Activated T-helper 17 cell treated with anti-CD3 and anti-CD28 coated beads, Interleukin-2, amount 50 U/mL, for 72 hours (primary cell): Measurements from ENCODE around the gene MCEMP1. TPM values are rescaled to one million over a fixed set of nuclear protein-coding genes. Genes with fewer than 3 reads are reported as not detected.

ENCODE experiments used
- ATAC-seq: fragments of 150-1000 bp; cut with Tn5 transposase; replicated peaks from 2 replicates; pipeline ENCODE4 v1.10.0; 2021; ENCODE audit warnings: mild to moderate bottlenecking, moderate library complexity
- H3K27ac Mint-ChIP-seq: one replicate; pipeline ENCODE4 v1.8.0; 2022; ENCODE audit warnings: mixed read lengths
- H3K27me3 Mint-ChIP-seq: one replicate; pipeline ENCODE4 v1.8.0; 2022; ENCODE audit warnings: mixed read lengths
- H3K36me3 Mint-ChIP-seq: one replicate; pipeline ENCODE4 v1.8.0; 2022; ENCODE audit warnings: low read depth, mild to moderate bottlenecking, mixed read lengths
- H3K4me1 Mint-ChIP-seq: one replicate; pipeline ENCODE4 v1.8.0; 2022; ENCODE audit warnings: mixed read lengths
- H3K4me3 Mint-ChIP-seq: one replicate; pipeline ENCODE4 v1.8.0; 2022; ENCODE audit warnings: mild to moderate bottlenecking, mixed read lengths
- H3K9me3 Mint-ChIP-seq: one replicate; pipeline ENCODE4 v1.8.0; 2022; ENCODE audit warnings: mixed read lengths
- total RNA-seq, 2 donors: library from RNA; stranded (reverse); gene quantifications; one replicate each; pipeline ENCODE4 v1.2.3, GENCODE V29; 2022

Gene MCEMP1
- total RNA-seq, 2 donors from 2014 or later = not detected

DNA sequence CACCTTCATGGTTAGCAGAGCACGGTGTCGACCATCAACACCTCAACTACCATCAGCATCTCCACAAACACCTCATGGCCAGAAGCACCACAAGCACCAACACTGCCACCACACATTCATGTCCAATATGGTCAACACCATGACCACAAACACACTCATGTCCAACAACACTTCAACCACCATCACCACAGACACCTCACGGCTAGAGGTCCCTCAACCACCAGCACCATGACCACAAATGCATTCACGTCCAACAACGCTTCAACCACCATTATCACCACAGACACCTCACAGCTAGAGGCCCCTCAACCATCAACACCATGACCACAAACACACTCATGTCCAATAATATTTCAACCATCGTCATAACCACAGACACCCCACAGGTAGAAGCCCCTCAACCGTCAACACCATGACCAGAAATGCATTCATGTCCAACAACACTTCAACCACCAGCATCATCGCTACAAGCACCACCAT, 13.9 kb downstream of the MCEMP1 start:
- no peaks in the 10 kb centered on the region for H3K27me3 Mint-ChIP-seq
- ATAC-seq = peak; percentile 8
- no peaks in the 10 kb centered on the region for H3K4me1 Mint-ChIP-seq
- no peak overlapping the region for H3K27ac Mint-ChIP-seq
- H3K36me3 Mint-ChIP-seq = no peaks in the 10 kb centered on the region
- no peak overlapping the region for H3K4me3 Mint-ChIP-seq
- no peaks in the 10 kb centered on the region for H3K9me3 Mint-ChIP-seq

DNA sequence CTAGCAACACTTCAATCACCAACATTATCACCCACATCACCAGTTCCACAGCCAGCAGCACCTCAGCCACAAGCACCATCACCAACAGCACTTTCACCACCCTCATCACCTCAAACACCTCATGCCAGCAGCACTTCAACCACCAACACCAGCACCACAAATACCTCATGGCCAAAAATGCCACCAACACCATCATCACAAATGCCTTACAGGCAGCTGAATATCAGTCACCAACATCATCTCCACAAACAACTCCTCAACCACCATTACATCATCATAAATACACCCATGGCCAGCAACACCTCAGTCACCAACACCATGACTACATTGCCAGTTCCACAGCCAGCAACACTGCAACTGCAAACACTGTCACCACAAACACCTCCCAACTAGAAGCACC, 14.6 kb downstream of the MCEMP1 start:
- no peak overlapping the region for H3K27ac Mint-ChIP-seq
- H3K36me3 Mint-ChIP-seq = no peaks in the 10 kb centered on the region
- no peak overlapping the region for H3K4me3 Mint-ChIP-seq
- H3K27me3 Mint-ChIP-seq = peaks cover 1% of the 10 kb centered on the region
- H3K9me3 Mint-ChIP-seq = no peaks in the 10 kb centered on the region
- H3K4me1 Mint-ChIP-seq = no peaks in the 10 kb centered on the region
- ATAC-seq = peak; percentile 64

- Mint-ChIP-seq H3K9me3 (no peaks in the 10 kb centered on the region), H3K4me1 (no peaks in the 10 kb centered on the region), H3K4me3 (no peak overlapping the region), H3K27me3 (peaks cover 4% of the 10 kb centered on the region), H3K36me3 (no peaks in the 10 kb centered on the region), H3K27ac (no peak overlapping the region)
- peak; percentile 20 for ATAC-seq
Observed at GRCh38 chr19:7692417-7693088, 15.7 kb downstream of the MCEMP1 start.

GRCh38 chr19:7694499-7694898, 17.6 kb downstream of the MCEMP1 start:
- H3K9me3 Mint-ChIP-seq = no peaks in the 10 kb centered on the region
- peaks cover 7% of the 10 kb centered on the region for H3K4me1 Mint-ChIP-seq
- peaks cover 11% of the 10 kb centered on the region for H3K27me3 Mint-ChIP-seq
- ATAC-seq = no peak
- no peaks in the 10 kb centered on the region for H3K36me3 Mint-ChIP-seq
- H3K27ac Mint-ChIP-seq = no peak overlapping the region
- H3K4me3 Mint-ChIP-seq = no peak overlapping the region

GRCh38 chr19:7697721-7698287, 20.9 kb downstream of the MCEMP1 start:
- H3K27me3 Mint-ChIP-seq = peaks cover 11% of the 10 kb centered on the region
- no peaks in the 10 kb centered on the region for H3K9me3 Mint-ChIP-seq
- no peak for ATAC-seq
- H3K4me1 Mint-ChIP-seq = peaks cover 14% of the 10 kb centered on the region
- no peaks in the 10 kb centered on the region for H3K36me3 Mint-ChIP-seq
- H3K4me3 Mint-ChIP-seq = no peak overlapping the region
- H3K27ac Mint-ChIP-seq = no peak overlapping the region

DNA sequence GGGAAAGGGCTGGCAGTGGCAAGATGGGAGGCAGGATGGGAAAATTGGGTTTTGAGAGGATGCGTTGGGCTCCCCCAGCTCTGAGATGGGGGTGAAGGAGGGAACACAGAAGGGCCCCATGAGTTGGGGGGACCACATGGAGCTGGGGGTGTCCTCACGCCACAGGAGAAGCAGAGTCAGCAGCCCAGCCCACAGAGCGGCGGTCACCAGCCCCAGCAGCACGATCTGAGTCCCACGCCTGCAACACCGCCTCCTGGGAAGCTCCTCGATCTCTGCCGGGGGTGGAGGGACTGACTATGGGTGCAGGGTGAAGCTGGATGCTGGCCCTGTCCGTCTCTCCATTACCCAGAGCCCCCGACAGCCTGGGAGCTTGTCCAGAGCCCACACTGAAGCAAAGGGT, 21.7 kb downstream of the MCEMP1 start:
- ATAC-seq = no peak
- no peaks in the 10 kb centered on the region for H3K9me3 Mint-ChIP-seq
- H3K27ac Mint-ChIP-seq = peak overlapping the region; percentile 89
- peaks cover 11% of the 10 kb centered on the region for H3K27me3 Mint-ChIP-seq
- H3K36me3 Mint-ChIP-seq = no peaks in the 10 kb centered on the region
- peaks cover 14% of the 10 kb centered on the region for H3K4me1 Mint-ChIP-seq
- peak overlapping the region; percentile 55 for H3K4me3 Mint-ChIP-seq

GRCh38 chr19:7699003-7699402, 22.1 kb downstream of the MCEMP1 start:
- no peak for ATAC-seq
- peaks cover 11% of the 10 kb centered on the region for H3K27me3 Mint-ChIP-seq

DNA sequence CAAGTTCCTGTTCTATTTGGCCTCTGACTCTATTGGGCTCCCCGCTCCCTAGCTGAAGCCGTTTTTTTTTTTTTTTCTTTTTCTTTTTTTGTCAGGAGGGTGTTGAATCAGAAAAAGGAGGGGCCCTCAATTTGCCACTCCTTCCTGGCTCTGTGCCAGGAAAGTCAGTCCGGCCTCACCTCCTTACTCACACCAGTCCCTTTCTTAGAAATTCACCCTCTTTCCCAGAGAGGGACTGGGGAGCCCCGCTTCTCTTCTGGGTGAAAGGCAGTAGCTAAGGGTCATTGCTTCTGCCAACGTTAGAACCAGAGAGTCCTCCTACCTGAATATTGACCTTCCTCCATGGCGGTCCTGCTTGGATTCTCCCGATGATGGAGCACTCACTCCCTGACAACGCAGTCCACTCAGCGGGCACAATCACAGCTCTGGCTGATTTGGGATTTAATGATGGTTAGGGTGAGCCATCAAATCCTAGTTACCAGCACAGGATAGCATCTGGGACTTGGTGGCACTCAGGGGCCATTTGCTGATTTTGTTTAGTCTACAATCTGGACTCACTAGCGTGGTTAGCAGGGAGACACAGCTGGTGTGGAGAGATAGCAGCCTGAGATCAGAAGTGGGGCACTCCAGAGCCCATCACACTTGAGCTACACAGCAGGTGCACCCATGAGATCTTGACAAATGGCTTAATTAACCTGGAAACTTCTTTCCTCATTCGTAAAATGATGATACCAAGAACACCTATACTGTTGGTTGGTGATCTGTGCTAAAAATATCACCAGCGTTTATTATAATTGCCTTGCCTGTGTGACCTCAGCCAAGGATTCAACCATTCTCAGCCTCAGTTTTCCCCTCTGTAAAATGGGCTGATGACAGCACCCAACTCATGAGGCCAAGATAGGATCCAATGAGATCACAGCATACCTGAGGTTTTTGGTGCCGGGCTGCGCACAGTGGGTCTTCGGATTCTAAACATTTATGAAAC, 22.8 kb downstream of the MCEMP1 start:
- H3K4me3 Mint-ChIP-seq = peak overlapping the region; percentile 55
- H3K27ac Mint-ChIP-seq = peak overlapping the region; percentile 89
- H3K4me1 Mint-ChIP-seq = peaks cover 14% of the 10 kb centered on the region
- peaks cover 11% of the 10 kb centered on the region for H3K27me3 Mint-ChIP-seq
- peak; percentile 90 for ATAC-seq
- no peaks in the 10 kb centered on the region for H3K36me3 Mint-ChIP-seq
- H3K9me3 Mint-ChIP-seq = no peaks in the 10 kb centered on the region

More at GRCh38 chr19:7699003-7699402, 22.1 kb downstream of the MCEMP1 start:
- peaks cover 14% of the 10 kb centered on the region for H3K4me1 Mint-ChIP-seq
- peak overlapping the region; percentile 89 for H3K27ac Mint-ChIP-seq
- no peaks in the 10 kb centered on the region for H3K9me3 Mint-ChIP-seq
- H3K4me3 Mint-ChIP-seq = peak overlapping the region; percentile 55
- no peaks in the 10 kb centered on the region for H3K36me3 Mint-ChIP-seq

GRCh38 chr19:7701049-7701653, 24.3 kb downstream of the MCEMP1 start:
- Mint-ChIP-seq H3K9me3 (no peaks in the 10 kb centered on the region), H3K27me3 (peaks cover 11% of the 10 kb centered on the region), H3K4me3 (no peak overlapping the region), H3K27ac (no peak overlapping the region), H3K4me1 (peaks cover 22% of the 10 kb centered on the region), H3K36me3 (no peaks in the 10 kb centered on the region)
- no peak for ATAC-seq

DNA sequence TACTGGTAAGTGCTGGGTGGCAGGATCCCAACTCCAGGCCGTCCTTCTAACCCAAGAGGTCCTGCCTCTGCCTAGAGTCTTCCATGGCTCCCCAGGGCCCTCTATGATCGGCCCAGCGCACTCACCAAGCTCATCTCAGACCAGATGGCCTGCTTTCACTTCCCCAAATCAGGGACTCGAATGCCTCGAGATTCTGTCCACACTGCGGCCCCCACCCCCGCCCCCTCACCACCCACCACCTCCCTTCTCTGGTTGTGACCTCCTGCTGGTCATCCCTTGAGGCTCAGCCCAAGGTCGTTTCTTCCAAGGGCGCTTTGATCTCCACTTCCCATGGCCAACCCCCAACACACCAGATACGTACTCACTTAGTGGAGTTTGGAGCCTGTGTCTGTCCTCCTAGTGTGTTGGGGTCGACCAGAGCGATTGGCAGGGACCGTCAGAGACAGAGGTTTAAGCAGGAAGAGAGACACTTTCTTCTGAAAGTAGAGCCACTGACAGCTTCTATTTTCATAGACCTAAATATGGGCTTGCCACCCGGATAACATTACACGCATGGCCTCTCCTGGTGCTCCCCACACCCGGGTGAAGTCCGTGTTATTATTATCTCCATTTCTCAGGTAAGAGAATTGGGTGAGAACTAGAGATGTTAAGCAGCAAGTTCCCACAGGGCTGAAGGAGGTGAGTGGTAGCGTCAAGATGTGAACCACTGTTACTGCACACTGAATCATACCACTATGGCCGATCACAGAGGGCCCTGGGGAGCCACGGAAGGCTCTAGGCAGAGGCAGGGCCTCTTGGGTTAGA, 25.0 kb downstream of the MCEMP1 start, which contains the start of gene FCER2:
Gene FCER2, minus strand, starts transcription at position 478 of the 804 bp plus-strand sequence. CDS start 2,371 bp downstream, outside the sequence.
- H3K36me3 Mint-ChIP-seq = no peaks in the 10 kb centered on the region
- H3K4me1 Mint-ChIP-seq = peaks cover 29% of the 10 kb centered on the region
- H3K27ac Mint-ChIP-seq = peak within 1 kb of the TSS; percentile 57
- peaks cover 8% of the 10 kb centered on the region for H3K27me3 Mint-ChIP-seq
- H3K9me3 Mint-ChIP-seq = no peaks in the 10 kb centered on the region
- no peak within 1 kb of the TSS for H3K4me3 Mint-ChIP-seq
- ATAC-seq = no peak

DNA sequence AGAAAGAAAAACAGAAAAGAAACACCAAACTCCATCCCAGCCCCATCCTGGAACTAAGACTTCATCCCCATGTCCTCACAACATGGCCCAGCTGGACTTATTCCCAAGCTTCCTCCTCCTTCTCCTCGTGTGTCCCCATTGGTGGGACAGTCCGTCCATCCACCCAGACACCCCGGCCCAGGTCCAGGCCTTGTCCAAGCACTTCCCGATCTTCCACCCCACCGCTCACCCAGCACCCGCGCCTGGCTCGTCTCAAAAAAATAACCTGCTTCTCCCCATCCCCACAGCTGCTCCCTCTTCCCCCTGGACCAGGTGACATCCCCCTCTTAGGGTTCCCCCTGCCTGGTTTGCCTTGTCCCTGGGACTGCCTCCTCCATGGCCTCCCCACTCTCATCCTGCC, 26.4 kb downstream of the MCEMP1 start:
- no peak for ATAC-seq
- Mint-ChIP-seq H3K9me3 (no peaks in the 10 kb centered on the region), H3K36me3 (no peaks in the 10 kb centered on the region), H3K4me3 (no peak overlapping the region), H3K4me1 (peaks cover 32% of the 10 kb centered on the region), H3K27me3 (peaks cover 3% of the 10 kb centered on the region), H3K27ac (no peak overlapping the region)

GRCh38 chr19:7704280-7705060, 27.6 kb downstream of the MCEMP1 start:
- H3K27ac Mint-ChIP-seq = no peak overlapping the region
- H3K4me1 Mint-ChIP-seq = peaks cover 25% of the 10 kb centered on the region
- no peak for ATAC-seq
- H3K4me3 Mint-ChIP-seq = no peak overlapping the region
- no peaks in the 10 kb centered on the region for H3K36me3 Mint-ChIP-seq
- H3K9me3 Mint-ChIP-seq = no peaks in the 10 kb centered on the region
- H3K27me3 Mint-ChIP-seq = no peaks in the 10 kb centered on the region
